NB4 (cell line): ENCODE measurements around the gene SNX25.

ENCODE experiments used
- CTCF ChIP-seq: IDR thresholded peaks from one replicate; pipeline ENCODE4 v1.5.1; 2012; ENCODE audit warnings: low read depth, low read length
- POLR2A ChIP-seq: IDR thresholded peaks from 2 replicates; pipeline ENCODE4 v1.6.1; 2011; ENCODE audit warnings: mild to moderate bottlenecking; ENCODE audit not compliant: insufficient read length; ENCODE audit errors: extremely low read depth

GRCh38 chr4:185359767-185360446 is 150.5 kb downstream of the SNX25 start:
- TF ChIP-seq CTCF (no peak), POLR2A (no peak)
